HG02623 (cell line): ENCODE results near the gene GALNS.

Experiments
- ATAC-seq: cut with Tn5 transposase; IDR thresholded peaks from one replicate; pipeline ENCODE4 v1.9.1; 2021; ENCODE audit warnings: moderate library complexity; ENCODE audit not compliant: unreplicated experiment

GALNS gene

GRCh38 chr16:88820385-88821025 lies 36.2 kb downstream of the GALNS start:
- ATAC-seq = no peak

- ATAC-seq = no peak
Measured at GRCh38 chr16:88819126-88819525, 37.6 kb downstream of the GALNS start.

GRCh38 chr16:88818575-88818874 lies 38.2 kb downstream of the GALNS start:
- ATAC-seq = no peak

GRCh38 chr16:88817785-88818574 lies 38.8 kb downstream of the GALNS start:
- ATAC-seq = no peak

GRCh38 chr16:88816736-88817535 lies 39.8 kb downstream of the GALNS start:
- no peak for ATAC-seq

DNA sequence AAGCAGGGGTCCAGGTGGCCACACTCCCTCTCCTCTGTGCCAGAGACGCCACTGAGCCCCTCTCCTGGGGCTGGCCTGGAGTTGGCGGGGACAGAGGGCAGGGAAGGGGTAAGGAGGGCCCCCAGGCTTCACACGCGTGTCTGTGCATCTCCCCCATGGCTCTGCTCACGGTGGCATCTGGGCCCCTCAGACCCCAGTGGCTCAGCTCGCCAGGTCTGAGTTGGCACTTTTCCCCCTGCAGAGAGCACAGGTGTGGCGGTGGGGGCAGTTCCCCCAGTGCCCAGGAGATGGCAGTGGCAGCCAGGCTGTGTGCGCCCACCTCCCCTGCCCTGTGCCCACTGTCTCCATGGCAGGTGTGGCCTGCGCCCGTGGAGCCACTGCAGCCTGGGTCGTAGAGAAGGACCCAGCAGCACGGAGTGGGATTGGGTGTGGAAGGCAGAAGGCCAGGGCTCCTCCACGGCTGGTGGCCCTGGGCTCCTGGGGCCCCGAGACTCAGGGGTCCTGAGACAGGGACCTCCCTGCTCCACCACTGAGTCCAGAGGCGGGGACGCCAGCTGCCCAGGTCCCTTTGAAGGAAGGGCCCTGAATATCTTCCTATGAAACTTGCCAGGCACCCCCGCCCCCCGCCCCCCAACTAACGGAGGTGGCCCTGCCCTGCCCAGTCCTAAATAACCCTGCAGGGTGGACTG lies 40.7 kb downstream of the GALNS start:
- ATAC-seq = no peak

DNA sequence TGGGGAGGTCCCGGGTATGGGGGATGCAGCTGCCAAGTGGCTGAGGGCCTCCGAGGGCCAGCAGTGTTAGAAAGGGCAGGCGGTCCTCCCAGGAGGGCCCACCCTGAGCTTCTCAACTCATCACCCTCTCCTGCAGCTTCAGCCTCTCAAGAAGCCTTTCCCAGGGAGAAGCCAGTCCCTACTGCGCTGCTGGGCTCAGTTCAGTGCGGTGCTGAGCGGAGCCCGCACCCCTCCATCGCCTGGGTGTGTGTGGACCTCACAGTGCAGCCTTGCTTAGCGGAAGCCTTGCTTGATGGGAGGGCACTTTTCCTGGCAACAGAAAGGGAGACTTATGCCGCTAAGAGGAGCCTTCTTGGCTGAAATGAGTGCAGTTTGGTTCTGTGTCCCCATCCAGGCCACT lies 41.5 kb downstream of the GALNS start:
- no peak for ATAC-seq

- no peak for ATAC-seq
Measured at GRCh38 chr16:88814144-88814502, 42.6 kb downstream of the GALNS start.

DNA sequence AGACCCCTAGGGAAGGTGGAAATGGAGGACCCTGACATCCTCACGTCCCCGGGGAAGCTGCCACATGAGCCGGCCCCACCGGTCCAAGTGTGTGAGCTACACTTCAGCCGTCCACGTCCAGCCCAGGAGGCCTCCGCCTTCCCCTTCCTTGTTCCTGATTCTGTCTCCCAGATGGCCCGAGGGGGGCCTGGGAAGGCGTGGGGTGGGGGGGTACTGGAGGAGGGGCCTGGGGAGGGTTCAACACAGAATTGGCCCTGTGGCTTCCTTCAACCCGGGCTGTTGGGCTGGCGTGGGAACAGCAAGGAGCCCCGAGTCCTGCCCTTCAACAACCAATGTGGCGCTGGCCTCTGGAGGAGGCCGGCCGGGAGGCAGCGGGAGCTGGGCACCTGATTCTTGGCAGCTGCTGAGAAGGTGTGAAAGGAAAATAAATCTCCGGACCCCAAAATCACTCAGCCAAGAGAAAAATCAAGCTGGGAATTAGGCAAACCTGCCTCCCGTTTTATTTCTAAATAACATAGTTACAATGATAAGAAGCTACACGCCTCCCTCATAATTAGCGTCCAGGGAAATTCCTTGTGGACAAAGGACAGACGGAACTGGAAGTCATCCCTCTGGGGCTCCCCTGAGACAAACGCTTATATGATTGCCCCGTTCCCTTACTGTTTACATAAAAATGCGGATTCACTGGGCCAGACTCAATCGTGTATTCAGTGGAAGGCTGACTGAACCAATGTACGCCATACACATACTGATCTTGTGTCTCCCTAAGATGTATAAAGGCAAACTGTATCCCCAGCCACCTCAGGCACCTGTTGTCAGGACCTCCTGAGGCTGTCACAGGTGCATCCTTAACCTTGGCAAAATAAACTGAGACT lies 43.2 kb downstream of the GALNS start:
- no peak for ATAC-seq

GRCh38 chr16:88812513-88813268 lies 44.1 kb downstream of the GALNS start:
- ATAC-seq = no peak

- peak; percentile 61 for ATAC-seq
Measured at GRCh38 chr16:88811769-88812512, 44.8 kb downstream of the GALNS start, which contains the start of gene APRT. TSS of gene APRT (minus strand) at chr16:88811928. CDS start at chr16:88811899, 29 bp downstream.

GRCh38 chr16:88810912-88811768 lies 45.6 kb downstream of the GALNS start:
- peak; percentile 46 for ATAC-seq

GRCh38 chr16:88810166-88810911 lies 46.4 kb downstream of the GALNS start:
- no peak for ATAC-seq

DNA sequence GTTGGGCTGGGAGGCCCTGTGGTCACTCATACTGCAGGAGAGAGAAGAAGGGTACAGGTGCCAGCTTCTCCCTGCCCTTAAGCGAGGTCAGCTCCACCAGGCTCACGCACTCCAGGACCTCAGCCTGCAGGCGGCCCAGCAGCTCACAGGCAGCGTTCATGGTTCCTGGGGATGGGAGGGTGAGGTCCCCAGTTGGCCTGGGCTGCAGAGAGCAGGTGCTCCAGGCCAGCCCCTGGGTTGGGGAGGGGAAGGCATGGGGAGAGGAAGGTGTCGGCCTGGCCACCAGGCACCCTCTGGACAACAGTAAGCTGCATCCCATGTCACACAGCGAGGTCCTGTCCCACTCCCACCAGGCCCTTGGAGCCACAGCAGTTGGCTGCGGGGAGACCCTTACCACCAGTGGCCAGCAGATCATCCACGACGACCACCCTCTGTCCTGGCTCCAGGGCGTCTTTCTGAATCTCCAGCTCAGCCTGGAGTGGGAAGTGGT lies 47.0 kb downstream of the GALNS start:
- no peak for ATAC-seq

GRCh38 chr16:88809068-88809675 lies 47.6 kb downstream of the GALNS start:
- ATAC-seq = no peak

DNA sequence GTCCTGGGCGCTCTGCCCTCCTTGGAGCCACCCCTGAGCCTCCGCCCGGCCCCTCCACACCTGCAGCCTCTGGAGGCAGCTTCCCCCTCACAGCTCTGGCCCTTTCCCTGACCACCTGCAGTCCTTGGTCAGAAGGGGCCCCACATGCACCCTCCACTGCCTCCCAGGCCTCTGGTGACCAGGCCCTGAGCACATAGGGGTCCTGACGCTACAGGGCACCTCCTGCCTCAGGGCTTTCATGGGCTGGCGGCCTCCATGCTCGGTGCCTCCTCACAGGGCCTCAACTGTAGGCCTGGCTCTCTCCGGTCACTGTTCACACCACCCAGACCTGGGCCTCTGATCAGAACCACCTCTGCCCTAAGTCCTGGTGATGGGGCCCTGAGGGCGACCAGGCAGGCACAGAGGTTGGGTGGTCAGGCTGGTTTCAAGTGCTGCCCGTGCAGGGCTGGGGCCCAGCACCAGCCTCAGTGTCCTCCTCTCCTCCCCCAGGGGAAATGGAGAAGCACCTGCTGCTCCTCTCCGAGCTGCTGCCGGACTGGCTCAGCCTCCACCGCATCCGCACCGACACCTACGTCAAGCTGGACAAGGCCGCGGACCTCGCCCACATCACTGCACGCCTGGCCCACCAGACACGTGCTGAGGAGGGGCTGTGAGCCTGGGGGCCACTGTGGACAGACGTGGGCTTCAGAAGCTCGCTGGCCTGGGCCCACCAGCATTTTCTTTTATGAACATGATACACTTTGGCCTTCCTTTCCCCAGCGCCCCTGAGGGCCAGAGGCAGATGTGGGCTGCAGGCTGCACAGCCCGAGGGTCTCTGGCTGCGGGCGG lies 48.9 kb downstream of the GALNS start:
- ATAC-seq = no peak
